AG09309 (cell line): Measurements from ENCODE around the gene RASGRF1.

Source experiments
- DNase-seq: peaks from one replicate; pipeline ENCODE4 v3.0.0-alpha.2; 2010; ENCODE audit warnings: low read depth
- H3K4me3 ChIP-seq: 2 replicates; pipeline ENCODE4 v1.5.1; 2011; ENCODE audit warnings: mild to moderate bottlenecking, low read depth, low read length, moderate library complexity; ENCODE audit not compliant: control insufficient read depth
- CTCF ChIP-seq: IDR thresholded peaks from 2 replicates; pipeline ENCODE4 v1.5.1; 2011; ENCODE audit warnings: mild to moderate bottlenecking, low read depth, low read length, inconsistent platforms; ENCODE audit not compliant: insufficient read depth, control insufficient read depth; ENCODE audit errors: missing control alignments

The RASGRF1 gene

GRCh38 chr15:79034284-79034683 lies 56.3 kb downstream of the RASGRF1 start:
- TF ChIP-seq CTCF: no peak
- H3K4me3 ChIP-seq: no peak overlapping the region

GRCh38 chr15:79032656-79033055 lies 57.9 kb downstream of the RASGRF1 start:
- TF ChIP-seq CTCF: no peak
- DNase-seq: no peak
- no peak overlapping the region for H3K4me3 ChIP-seq

More at GRCh38 chr15:79034284-79034683, 56.3 kb downstream of the RASGRF1 start:
- DNase-seq: no peak

GRCh38 chr15:79031821-79032220 lies 58.8 kb downstream of the RASGRF1 start:
- DNase-seq: no peak
- TF ChIP-seq CTCF: no peak
- H3K4me3 ChIP-seq: no peak overlapping the region

- no peak for DNase-seq
- no peak overlapping the region for H3K4me3 ChIP-seq
- TF ChIP-seq CTCF: no peak
Measured at GRCh38 chr15:79031201-79031600, 59.4 kb downstream of the RASGRF1 start.

- DNase-seq: no peak
- no peak overlapping the region for H3K4me3 ChIP-seq
- TF ChIP-seq CTCF: no peak
Measured at GRCh38 chr15:79030470-79030869, 60.1 kb downstream of the RASGRF1 start.

GRCh38 chr15:79028411-79028964 lies 62.1 kb downstream of the RASGRF1 start:
- H3K4me3 ChIP-seq: no peak overlapping the region
- peak; percentile 76 for TF ChIP-seq CTCF
- DNase-seq: no peak
